Peyer's patch (tissue), 4 donors: Measurements from ENCODE around the gene AKAP10. TPM values are rescaled to one million over a fixed set of nuclear protein-coding genes. Genes with fewer than 3 reads are reported as not detected.
A peak's percentile ranks its signal among the peaks of the same experiment; 100 is the strongest.
"Not testable (repeated sequence)": the region's sequence is repeated elsewhere in the genome, so short reads cannot be mapped to it uniquely, and the experiment has no call there.

Source experiments
- DNase-seq, 3 donors: peaks; one replicate each; pipeline ENCODE4 v3.0.0-alpha.2; 2017 to 2019
- H3K27ac ChIP-seq, 4 donors: fragments of 200-600 bp; sonication (generic); one replicate each; pipeline ENCODE4 v1.5.1; 2016 to 2019
- H3K27me3 ChIP-seq, 2 donors: fragments of 200-600 bp; sonication (generic); one replicate each; pipeline ENCODE4 v1.5.1; 2019
- H3K36me3 ChIP-seq, 3 donors: fragments of 200-600 bp; sonication (generic); one replicate each; pipeline ENCODE4 v1.5.1; 2016 to 2019
- H3K4me1 ChIP-seq, 4 donors: fragments of 200-600 bp; sonication (generic); one replicate each; pipeline ENCODE4 v1.5.1; 2016 to 2019
- H3K4me3 ChIP-seq, 4 donors: fragments of 200-600 bp; sonication (generic); 1 replicate in 3 of 4; 2 replicates in 1 of 4; pipeline ENCODE4 v1.5.1; 2016 to 2019; ENCODE audit warnings: mild to moderate bottlenecking in 1 of 4
- H3K9me3 ChIP-seq, 4 donors: fragments of 200-600 bp; sonication (generic); one replicate each; pipeline ENCODE4 v1.5.1; 2016 to 2019; ENCODE audit warnings: mild to moderate bottlenecking in 1 of 4
- CTCF ChIP-seq, 6 experiments: fragments of 450-650 bp in 4 of 6; fragments of 200-600 bp in 2 of 6; sonication (generic) in 1 of 6; IDR thresholded peaks; one replicate each; pipeline ENCODE4 v1.5.1; 2017 to 2019; ENCODE audit warnings: antibody characterized with exemption in 6 of 6, mild to moderate bottlenecking in 3 of 6, moderate library complexity in 1 of 6
- POLR2A ChIP-seq, 2 donors: fragments of 450-650 bp; IDR thresholded peaks; one replicate each; pipeline ENCODE4 v1.5.1; 2017; ENCODE audit warnings: antibody characterized with exemption in 2 of 2, mild to moderate bottlenecking in 2 of 2, moderate library complexity in 2 of 2
- total RNA-seq, 4 donors: library from RNA; depleted of rRNA; stranded (reverse); fragments of >200 nt; gene quantifications; one replicate each; pipeline ENCODE4 v1.1.0, GENCODE V29; 2016

The AKAP10 gene
- total RNA-seq, 4 donors from 2014 or later, result 22.9 to 77.6 (median 30.3) TPM

- peaks cover 0 to 21% (median 6%) of the 10 kb centered on the region in 4 donors for H3K4me1 ChIP-seq
- TF ChIP-seq CTCF (IDR thresholded peaks at IDR 0.05), result no peak
- TF ChIP-seq POLR2A (IDR thresholded peaks at IDR 0.05), result no peak
- H3K9me3 ChIP-seq, result no peaks in the 10 kb centered on the region
- no peak for DNase-seq
- H3K36me3 ChIP-seq, result no peaks in the 10 kb centered on the region
- no peak overlapping the region for H3K4me3 ChIP-seq
- no peaks in the 10 kb centered on the region for H3K27me3 ChIP-seq
- no peak overlapping the region for H3K27ac ChIP-seq
Observed at GRCh38 chr17:19979917-19980770, 2.5 kb upstream of the AKAP10 start.

DNA sequence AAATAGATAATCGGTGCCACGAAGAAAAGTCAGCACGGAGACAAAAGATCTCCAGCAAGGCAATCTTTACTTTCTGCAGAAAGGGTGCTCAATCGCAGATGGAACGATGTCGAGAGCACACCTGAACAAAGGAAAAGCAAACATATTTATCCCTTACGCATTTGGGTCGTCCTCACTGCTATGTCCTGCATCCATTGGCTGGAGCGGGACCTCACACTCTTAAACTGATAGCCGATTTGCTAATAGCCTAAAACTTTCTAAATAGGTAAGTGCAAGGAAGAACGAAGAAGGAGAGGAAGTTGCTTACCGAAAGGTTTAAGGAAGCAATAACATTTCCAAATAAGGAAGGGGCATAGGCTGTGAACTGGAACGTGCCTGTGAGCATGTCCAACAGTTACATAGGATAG is 1.2 kb upstream of the AKAP10 start:
- H3K4me3 ChIP-seq, result peak overlapping the region in 1 of 4 donors; percentile 91
- H3K4me1 ChIP-seq, result peaks cover 0 to 21% (median 6%) of the 10 kb centered on the region in 4 donors
- no peak for DNase-seq
- no peaks in the 10 kb centered on the region for H3K27me3 ChIP-seq
- TF ChIP-seq POLR2A (IDR thresholded peaks at IDR 0.05) (no peak), CTCF (IDR thresholded peaks at IDR 0.05) (no peak)
- no peaks in the 10 kb centered on the region for H3K9me3 ChIP-seq
- peak overlapping the region in 2 of 4 donors; percentile 84 to 94 for H3K27ac ChIP-seq
- H3K36me3 ChIP-seq, result no peaks in the 10 kb centered on the region

- Histone ChIP-seq H3K9me3 (no peaks in the 10 kb centered on the region), H3K36me3 (no peaks in the 10 kb centered on the region), H3K4me3 (peak overlapping the region; percentile 72 to 96 (median 82)), H3K27me3 (no peaks in the 10 kb centered on the region), H3K4me1 (peaks cover 0 to 21% (median 6%) of the 10 kb centered on the region in 4 donors), H3K27ac (peak overlapping the region; percentile 84 to 94 (median 88))
- TF ChIP-seq POLR2A (IDR thresholded peaks at IDR 0.05), result no peak
- no peak for TF ChIP-seq CTCF (IDR thresholded peaks at IDR 0.05)
- DNase-seq, result peak in 2 of 3 donors; percentile 52 to 54
Observed at GRCh38 chr17:19978209-19978802, 678 bp upstream of the AKAP10 start.

- no peak overlapping the region for H3K27ac ChIP-seq
- H3K4me3 ChIP-seq, result no peak overlapping the region
- no peaks in the 10 kb centered on the region for H3K9me3 ChIP-seq
- no peaks in the 10 kb centered on the region for H3K27me3 ChIP-seq
- DNase-seq, result no peak
- H3K36me3 ChIP-seq, result peaks cover 0 to 9% (median 0%) of the 10 kb centered on the region in 3 donors
- TF ChIP-seq CTCF (IDR thresholded peaks at IDR 0.05), result no peak
- TF ChIP-seq POLR2A (IDR thresholded peaks at IDR 0.05), result no peak
- H3K4me1 ChIP-seq, result peaks cover 0 to 21% (median 6%) of the 10 kb centered on the region in 4 donors
Observed at GRCh38 chr17:19975601-19976000, 2.0 kb downstream of the AKAP10 start.

DNA sequence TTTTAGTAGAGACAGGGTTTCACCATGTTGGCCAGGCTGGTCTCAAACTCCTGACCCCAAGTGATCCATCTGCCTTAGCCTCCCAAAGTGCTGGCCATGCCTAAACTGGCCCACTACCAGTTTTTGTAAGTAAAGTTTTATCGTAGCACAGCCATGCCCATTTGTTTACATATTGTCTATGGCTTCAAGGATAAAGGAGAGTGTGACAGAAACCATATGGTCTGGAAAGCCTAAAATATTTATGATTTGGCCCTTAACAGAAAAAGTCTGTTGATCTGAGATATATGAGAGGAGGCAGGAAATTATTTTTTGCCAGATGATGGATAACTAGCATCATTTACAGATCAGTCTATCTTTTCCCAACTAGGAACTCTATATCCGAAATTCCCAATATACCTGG is 4.5 kb downstream of the AKAP10 start:
- Histone ChIP-seq H3K27me3 (no peaks in the 10 kb centered on the region), H3K27ac (no peak overlapping the region), H3K36me3 (peaks cover 0 to 25% (median 0%) of the 10 kb centered on the region in 3 donors), H3K9me3 (no peaks in the 10 kb centered on the region), H3K4me3 (no peak overlapping the region), H3K4me1 (peaks cover 0 to 15% (median 6%) of the 10 kb centered on the region in 4 donors)
- TF ChIP-seq POLR2A (IDR thresholded peaks at IDR 0.05) (no peak), CTCF (IDR thresholded peaks at IDR 0.05) (no peak)
- no peak for DNase-seq

- H3K27ac ChIP-seq, H3K9me3 ChIP-seq, H3K4me3 ChIP-seq, H3K27me3 ChIP-seq, DNase-seq, H3K4me1 ChIP-seq: not testable (repeated sequence)
- peaks cover 0 to 64% (median 0%) of the 10 kb centered on the region in 3 donors for H3K36me3 ChIP-seq
Observed at GRCh38 chr17:19962954-19963353, 14.7 kb downstream of the AKAP10 start.
